ENCODE data around the gene TBC1D10A.

Gene TBC1D10A

DNA sequence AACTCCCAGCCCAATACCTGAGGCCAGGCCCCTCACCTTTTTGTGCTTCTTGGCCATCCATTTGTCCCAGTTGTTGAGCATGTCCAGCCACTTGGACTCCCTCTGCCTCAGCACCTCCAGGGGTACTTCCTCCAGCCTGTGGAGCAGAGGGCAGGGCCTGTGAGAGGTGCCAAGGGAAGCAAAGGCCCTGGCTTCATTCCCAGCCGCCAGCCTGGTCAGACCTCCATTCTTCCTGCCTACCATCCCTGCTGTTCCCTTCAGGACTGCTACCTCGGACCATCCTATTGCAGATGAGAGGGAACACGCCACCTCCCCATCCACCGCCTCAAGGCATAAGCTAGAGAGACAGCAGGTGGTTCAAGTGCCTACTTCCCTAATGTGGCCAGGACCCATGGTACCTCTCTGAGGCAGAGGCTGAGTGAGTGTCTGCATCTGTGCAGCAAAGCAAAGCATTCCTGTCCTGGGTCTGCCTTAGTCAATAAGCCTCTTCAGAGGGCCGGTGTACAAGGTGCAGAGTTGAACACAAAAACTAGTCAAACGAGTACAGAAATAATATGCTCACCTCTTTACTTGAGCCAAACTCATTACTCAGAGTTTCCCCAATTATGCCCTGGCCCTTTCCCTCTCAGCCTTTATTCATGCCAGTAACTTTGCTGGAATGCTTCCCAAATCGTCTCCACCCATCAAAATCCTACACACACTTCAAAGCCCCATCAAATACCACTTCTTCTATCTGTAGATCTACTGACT, 22.1 kb downstream of the TBC1D10A start:
- Histone ChIP-seq H3K36me3 (ENCODE audit: control insufficient read depth, insufficient read depth, low read length) (peaks cover 14% of the 10 kb centered on the region), H3K4me1 (ENCODE audit: control insufficient read depth, insufficient read depth, low read length, poor library complexity, severe bottlenecking) (peaks cover 82% of the 10 kb centered on the region), H3K4me3 (ENCODE audit: insufficient read depth, low read depth, low read length, poor library complexity, severe bottlenecking) (peak overlapping the region; percentile 33), H3K9me3 (ENCODE audit: control insufficient read depth, low read length) (no peaks in the 10 kb centered on the region), H3K27ac (ENCODE audit: insufficient read depth, low read length, poor library complexity, severe bottlenecking) (peak overlapping the region; percentile 71), H3K27me3 (replicated peaks; ENCODE audit: control insufficient read depth, insufficient read depth, low read length, poor library complexity, severe bottlenecking) (no peaks in the 10 kb centered on the region)
- DNase-seq, result no peak

DNA sequence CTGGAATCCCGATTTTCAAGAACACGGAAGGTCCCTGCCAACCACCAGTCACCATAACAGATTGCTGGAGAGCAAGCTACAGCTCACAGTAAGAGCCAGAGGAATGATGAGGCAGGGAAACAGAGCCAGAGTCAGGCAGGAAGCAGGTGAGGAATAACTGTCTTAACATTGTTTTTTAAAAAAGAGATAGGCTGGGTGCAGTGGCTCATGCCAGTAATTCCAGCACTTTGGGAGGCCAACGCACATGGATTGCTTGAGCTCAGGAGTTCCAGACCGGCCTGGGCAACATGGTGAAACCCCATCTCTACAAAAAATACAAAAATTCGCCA, 24.0 kb downstream of the TBC1D10A start:
- H3K27ac ChIP-seq (ENCODE audit: insufficient read depth, low read length, poor library complexity, severe bottlenecking), result peak overlapping the region; percentile 71
- no peaks in the 10 kb centered on the region for H3K9me3 ChIP-seq (ENCODE audit: control insufficient read depth, low read length)
- H3K36me3 ChIP-seq (ENCODE audit: control insufficient read depth, insufficient read depth, low read length), result peaks cover 31% of the 10 kb centered on the region
- H3K4me3 ChIP-seq (ENCODE audit: insufficient read depth, low read depth, low read length, poor library complexity, severe bottlenecking), result peak overlapping the region; percentile 24
- no peaks in the 10 kb centered on the region for H3K27me3 ChIP-seq (replicated peaks; ENCODE audit: control insufficient read depth, insufficient read depth, low read length, poor library complexity, severe bottlenecking)
- peaks cover 78% of the 10 kb centered on the region for H3K4me1 ChIP-seq (ENCODE audit: control insufficient read depth, insufficient read depth, low read length, poor library complexity, severe bottlenecking)
- no peak for DNase-seq

DNA sequence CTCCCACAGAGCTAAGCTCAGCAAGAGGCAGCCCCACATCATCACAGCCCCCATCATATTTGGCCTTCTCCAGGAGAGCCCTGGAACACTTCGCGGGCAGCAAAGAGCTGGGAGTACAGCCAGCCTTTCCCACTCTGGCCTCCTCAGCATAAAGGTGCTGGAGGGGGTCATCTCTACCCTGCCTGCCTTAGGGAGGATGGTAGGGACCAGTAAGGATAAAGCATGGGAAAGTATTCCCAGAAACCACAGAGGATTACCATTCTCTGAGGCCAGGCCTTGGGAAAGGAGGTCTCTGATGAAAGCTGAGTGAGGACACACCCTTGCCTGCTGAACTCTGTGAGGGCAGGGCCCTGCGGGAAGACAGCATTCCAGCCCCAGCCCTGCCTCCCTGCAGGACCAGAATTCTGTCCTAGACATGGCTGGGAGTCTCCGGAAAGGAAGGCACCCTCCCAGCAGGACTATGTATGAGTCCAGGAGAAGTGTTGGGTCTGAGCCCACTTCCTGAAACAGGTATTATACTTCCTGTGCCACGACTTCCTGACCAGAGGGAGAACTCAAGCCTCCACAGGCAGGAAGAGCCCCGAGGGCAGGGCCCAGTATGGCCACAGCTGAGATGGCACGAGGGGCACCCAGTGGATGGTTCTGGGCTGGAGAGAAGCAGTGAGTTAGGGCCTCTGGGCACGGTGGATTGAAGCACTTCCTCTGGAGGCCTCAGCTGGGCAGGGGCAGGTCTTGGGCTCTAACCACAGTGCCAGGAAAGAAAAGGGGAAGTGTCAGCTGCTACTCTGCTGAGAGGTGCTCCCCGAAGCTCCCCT, 24.5 kb downstream of the TBC1D10A start:
- H3K36me3 ChIP-seq (ENCODE audit: control insufficient read depth, insufficient read depth, low read length), result peaks cover 33% of the 10 kb centered on the region
- no peak for DNase-seq
- H3K4me3 ChIP-seq (ENCODE audit: insufficient read depth, low read depth, low read length, poor library complexity, severe bottlenecking), result peak overlapping the region; percentile 24
- no peaks in the 10 kb centered on the region for H3K27me3 ChIP-seq (replicated peaks; ENCODE audit: control insufficient read depth, insufficient read depth, low read length, poor library complexity, severe bottlenecking)
- H3K4me1 ChIP-seq (ENCODE audit: control insufficient read depth, insufficient read depth, low read length, poor library complexity, severe bottlenecking), result peaks cover 78% of the 10 kb centered on the region
- H3K9me3 ChIP-seq (ENCODE audit: control insufficient read depth, low read length), result no peaks in the 10 kb centered on the region
- peak overlapping the region; percentile 71 for H3K27ac ChIP-seq (ENCODE audit: insufficient read depth, low read length, poor library complexity, severe bottlenecking)

DNA sequence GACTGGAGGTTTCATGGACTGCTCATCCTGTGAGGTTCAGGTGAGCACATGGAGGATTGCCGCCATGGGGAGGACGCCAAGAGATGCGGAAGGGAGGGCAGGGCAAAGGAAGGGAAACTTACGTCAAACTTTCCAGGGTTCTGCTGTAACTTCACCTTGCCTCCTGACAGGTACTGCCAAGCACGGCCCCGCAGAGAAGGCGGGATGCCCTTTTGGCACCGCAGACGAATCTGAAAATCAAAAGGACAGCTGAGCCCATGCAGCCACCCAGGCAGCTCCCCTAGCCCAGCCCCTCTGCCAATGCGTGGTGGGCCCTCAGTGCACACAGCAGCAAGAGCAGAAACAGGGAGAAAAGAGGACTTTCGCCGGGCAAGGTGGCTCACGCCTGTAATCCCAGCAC, 27.4 kb downstream of the TBC1D10A start:
- DNase-seq, result no peak
- Histone ChIP-seq H3K27me3 (replicated peaks; ENCODE audit: control insufficient read depth, insufficient read depth, low read length, poor library complexity, severe bottlenecking) (no peaks in the 10 kb centered on the region), H3K36me3 (ENCODE audit: control insufficient read depth, insufficient read depth, low read length) (peaks cover 60% of the 10 kb centered on the region), H3K4me3 (ENCODE audit: insufficient read depth, low read depth, low read length, poor library complexity, severe bottlenecking) (no peak overlapping the region), H3K9me3 (ENCODE audit: control insufficient read depth, low read length) (no peaks in the 10 kb centered on the region), H3K4me1 (ENCODE audit: control insufficient read depth, insufficient read depth, low read length, poor library complexity, severe bottlenecking) (peaks cover 73% of the 10 kb centered on the region), H3K27ac (ENCODE audit: insufficient read depth, low read length, poor library complexity, severe bottlenecking) (no peak overlapping the region)

DNA sequence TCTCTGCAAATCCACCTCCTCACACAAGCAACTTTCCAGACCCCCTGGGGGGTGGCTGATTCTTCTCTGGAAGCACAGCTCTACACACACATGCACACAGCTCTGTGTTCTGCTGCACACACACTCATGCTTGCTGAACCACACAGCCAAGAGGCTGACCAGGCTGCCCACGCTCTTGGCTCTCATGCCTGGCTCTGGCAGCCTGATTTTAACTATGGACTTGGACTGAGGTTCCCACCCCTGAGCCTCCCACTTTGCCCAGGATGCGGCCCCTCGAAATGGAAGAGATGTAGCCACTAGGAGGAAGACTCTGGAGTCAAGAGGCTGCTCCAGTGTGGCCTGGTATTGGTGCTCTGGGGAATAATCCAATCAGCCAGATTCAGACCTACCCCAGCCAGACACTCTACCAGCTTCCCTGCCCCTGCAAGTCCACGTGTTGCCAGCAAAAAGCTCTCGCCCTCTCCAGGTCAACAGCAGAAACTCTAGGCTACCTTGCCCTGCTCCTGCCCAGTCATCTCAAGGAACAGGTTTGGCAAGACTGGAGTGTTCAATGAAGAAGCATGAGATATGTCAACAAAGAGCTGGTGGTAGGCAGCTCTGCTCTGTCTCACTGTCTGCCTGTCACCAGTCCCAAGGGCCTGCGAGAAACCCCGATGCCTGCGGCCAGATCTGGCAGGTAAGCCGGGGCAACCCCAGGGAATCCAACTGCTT, 28.6 kb downstream of the TBC1D10A start:
- peaks cover 61% of the 10 kb centered on the region for H3K4me1 ChIP-seq (ENCODE audit: control insufficient read depth, insufficient read depth, low read length, poor library complexity, severe bottlenecking)
- no peaks in the 10 kb centered on the region for H3K9me3 ChIP-seq (ENCODE audit: control insufficient read depth, low read length)
- H3K36me3 ChIP-seq (ENCODE audit: control insufficient read depth, insufficient read depth, low read length), result peaks cover 71% of the 10 kb centered on the region
- no peak overlapping the region for H3K4me3 ChIP-seq (ENCODE audit: insufficient read depth, low read depth, low read length, poor library complexity, severe bottlenecking)
- no peak for DNase-seq
- peak overlapping the region; percentile 49 for H3K27ac ChIP-seq (ENCODE audit: insufficient read depth, low read length, poor library complexity, severe bottlenecking)
- H3K27me3 ChIP-seq (replicated peaks; ENCODE audit: control insufficient read depth, insufficient read depth, low read length, poor library complexity, severe bottlenecking), result no peaks in the 10 kb centered on the region

DNA sequence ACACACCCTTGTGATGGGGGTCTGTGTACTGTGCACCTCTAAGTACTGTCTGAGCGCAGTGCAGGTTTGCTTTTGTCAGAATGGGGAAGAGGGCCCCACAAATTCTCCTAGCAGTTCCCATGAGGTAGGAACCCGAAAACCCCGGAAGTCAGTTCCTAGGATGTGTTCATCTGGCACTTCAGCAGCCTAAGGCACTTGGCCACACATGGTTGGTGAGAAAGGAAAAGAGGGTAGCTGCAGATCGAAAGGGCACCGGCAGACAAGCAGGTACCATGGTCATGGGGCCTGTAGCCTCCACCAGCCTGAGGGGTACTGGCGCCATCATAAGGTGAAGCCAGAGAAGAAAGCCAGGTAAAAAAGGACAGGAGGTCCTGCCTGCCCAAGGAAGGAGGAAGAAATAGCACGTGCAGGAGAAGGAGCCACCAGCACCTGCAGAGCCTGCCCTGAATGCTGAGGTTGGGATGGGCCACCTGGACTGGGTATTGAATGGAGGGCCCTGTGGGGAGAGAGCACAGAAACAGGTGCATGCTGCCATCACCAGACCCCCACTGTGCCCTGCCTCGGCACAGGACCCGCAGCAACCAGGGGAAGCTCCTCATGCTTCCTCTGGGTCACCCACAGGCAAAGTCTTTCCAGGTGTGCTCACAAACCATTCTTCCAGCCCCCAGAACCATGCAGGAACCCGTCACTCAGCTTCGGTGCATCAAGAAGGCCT, 29.3 kb downstream of the TBC1D10A start:
- no peak overlapping the region for H3K4me3 ChIP-seq (ENCODE audit: insufficient read depth, low read depth, low read length, poor library complexity, severe bottlenecking)
- peaks cover 54% of the 10 kb centered on the region for H3K4me1 ChIP-seq (ENCODE audit: control insufficient read depth, insufficient read depth, low read length, poor library complexity, severe bottlenecking)
- no peaks in the 10 kb centered on the region for H3K27me3 ChIP-seq (replicated peaks; ENCODE audit: control insufficient read depth, insufficient read depth, low read length, poor library complexity, severe bottlenecking)
- peak overlapping the region; percentile 42 for H3K27ac ChIP-seq (ENCODE audit: insufficient read depth, low read length, poor library complexity, severe bottlenecking)
- peaks cover 78% of the 10 kb centered on the region for H3K36me3 ChIP-seq (ENCODE audit: control insufficient read depth, insufficient read depth, low read length)
- no peak for DNase-seq
- no peaks in the 10 kb centered on the region for H3K9me3 ChIP-seq (ENCODE audit: control insufficient read depth, low read length)

DNA sequence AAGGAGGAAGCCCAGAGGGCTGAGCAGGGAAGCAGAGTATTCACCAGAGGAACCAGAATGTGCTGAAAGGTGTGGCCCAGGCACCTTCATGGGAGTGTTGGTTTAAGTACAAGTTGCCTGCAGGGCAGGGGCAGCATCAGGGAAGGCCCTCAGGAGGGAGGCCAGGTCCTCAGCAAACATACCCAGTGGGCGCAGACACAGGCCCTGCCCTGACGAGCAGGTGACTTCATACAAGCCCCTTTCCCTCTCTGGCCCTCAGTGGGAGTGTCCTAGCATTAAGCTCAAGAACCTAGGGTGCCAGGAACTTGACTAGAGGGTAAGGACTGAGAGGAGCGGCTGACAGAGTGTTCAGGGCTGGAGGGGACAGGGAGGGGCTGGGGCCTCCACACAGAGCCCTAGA, 29.9 kb downstream of the TBC1D10A start:
- Histone ChIP-seq H3K27ac (ENCODE audit: insufficient read depth, low read length, poor library complexity, severe bottlenecking) (peak overlapping the region; percentile 42), H3K4me1 (ENCODE audit: control insufficient read depth, insufficient read depth, low read length, poor library complexity, severe bottlenecking) (peaks cover 48% of the 10 kb centered on the region), H3K4me3 (ENCODE audit: insufficient read depth, low read depth, low read length, poor library complexity, severe bottlenecking) (no peak overlapping the region), H3K36me3 (ENCODE audit: control insufficient read depth, insufficient read depth, low read length) (peaks cover 84% of the 10 kb centered on the region), H3K9me3 (ENCODE audit: control insufficient read depth, low read length) (no peaks in the 10 kb centered on the region), H3K27me3 (replicated peaks; ENCODE audit: control insufficient read depth, insufficient read depth, low read length, poor library complexity, severe bottlenecking) (no peaks in the 10 kb centered on the region)
- no peak for DNase-seq

DNA sequence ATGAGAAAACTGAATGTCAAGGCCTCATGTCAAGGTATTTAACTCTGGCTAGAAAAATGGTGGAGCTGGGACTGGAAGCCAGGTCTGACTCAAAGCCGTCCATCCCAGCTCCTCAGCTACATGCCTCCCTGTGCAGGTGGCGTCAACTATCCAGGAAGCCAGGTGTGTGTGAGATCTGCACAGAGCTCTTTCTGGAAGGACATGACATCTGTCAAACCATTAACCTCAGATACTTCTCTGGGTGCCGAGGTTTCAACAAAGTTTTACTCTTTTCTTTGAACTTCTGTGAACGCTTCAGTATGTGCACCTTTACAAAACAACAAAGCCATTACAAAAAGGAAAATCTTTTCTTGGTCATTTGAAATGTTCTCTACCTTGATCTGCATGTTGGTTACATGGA, 30.4 kb downstream of the TBC1D10A start:
- DNase-seq, result no peak
- Histone ChIP-seq H3K27me3 (replicated peaks; ENCODE audit: control insufficient read depth, insufficient read depth, low read length, poor library complexity, severe bottlenecking) (no peaks in the 10 kb centered on the region), H3K4me3 (ENCODE audit: insufficient read depth, low read depth, low read length, poor library complexity, severe bottlenecking) (no peak overlapping the region), H3K27ac (ENCODE audit: insufficient read depth, low read length, poor library complexity, severe bottlenecking) (no peak overlapping the region), H3K36me3 (ENCODE audit: control insufficient read depth, insufficient read depth, low read length) (peaks cover 83% of the 10 kb centered on the region), H3K4me1 (ENCODE audit: control insufficient read depth, insufficient read depth, low read length, poor library complexity, severe bottlenecking) (peaks cover 43% of the 10 kb centered on the region), H3K9me3 (ENCODE audit: control insufficient read depth, low read length) (no peaks in the 10 kb centered on the region)

DNA sequence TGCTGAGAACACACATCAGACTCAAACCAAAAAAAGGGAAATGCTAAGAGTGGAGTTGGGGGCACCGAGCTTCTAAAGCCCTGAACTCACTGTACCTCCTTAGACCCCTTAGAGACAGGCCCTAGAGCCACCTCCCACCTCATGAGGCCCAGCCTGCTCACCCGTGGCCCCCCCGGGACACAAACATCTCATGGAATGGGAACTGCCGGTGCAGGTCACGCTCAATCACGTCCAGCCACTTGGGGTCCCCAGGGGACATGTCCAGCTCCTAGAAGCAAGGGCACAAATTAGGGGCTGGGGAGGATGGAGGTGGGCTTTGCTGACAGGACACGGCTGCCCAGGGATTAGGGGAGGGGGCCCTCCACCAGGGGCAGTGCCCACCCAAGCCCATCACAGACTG, 31.2 kb downstream of the TBC1D10A start:
- H3K9me3 ChIP-seq (ENCODE audit: control insufficient read depth, low read length), result no peaks in the 10 kb centered on the region
- peak overlapping the region; percentile 29 for H3K27ac ChIP-seq (ENCODE audit: insufficient read depth, low read length, poor library complexity, severe bottlenecking)
- H3K36me3 ChIP-seq (ENCODE audit: control insufficient read depth, insufficient read depth, low read length), result peaks cover 76% of the 10 kb centered on the region
- no peak overlapping the region for H3K4me3 ChIP-seq (ENCODE audit: insufficient read depth, low read depth, low read length, poor library complexity, severe bottlenecking)
- no peaks in the 10 kb centered on the region for H3K27me3 ChIP-seq (replicated peaks; ENCODE audit: control insufficient read depth, insufficient read depth, low read length, poor library complexity, severe bottlenecking)
- DNase-seq, result no peak
- peaks cover 42% of the 10 kb centered on the region for H3K4me1 ChIP-seq (ENCODE audit: control insufficient read depth, insufficient read depth, low read length, poor library complexity, severe bottlenecking)
